NCI-H2227 (cell line): ENCODE measurements around the gene NR5A2.
"Not testable (repeated sequence)": the region's sequence is repeated elsewhere in the genome, so short reads cannot be mapped to it uniquely, and the experiment has no call there.

Source experiments
- DNase-seq: peaks from one replicate; lab custom pipeline; 2025; ENCODE audit not compliant: unreplicated experiment; lab: John Stamatoyannopoulos, UW

NR5A2 gene

DNA sequence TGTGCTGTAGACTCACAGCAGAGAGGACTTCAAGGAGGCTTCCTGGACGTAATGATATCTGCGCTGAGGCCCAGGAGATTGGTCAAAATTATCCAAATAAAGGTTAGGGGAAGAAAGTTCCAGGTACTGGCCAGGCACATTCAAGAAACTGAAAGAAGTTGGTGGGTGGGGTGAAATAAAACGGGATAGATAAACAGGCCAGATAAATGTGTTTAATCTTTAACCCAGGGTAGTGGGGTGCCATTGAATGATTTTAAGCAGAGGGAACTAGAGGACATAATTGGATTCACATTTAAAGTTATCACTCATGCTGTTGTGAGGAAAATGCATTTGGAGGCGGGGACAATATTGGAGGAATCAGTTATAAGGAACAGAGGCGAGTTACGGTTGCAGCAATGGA lies 134.7 kb downstream of the NR5A2 start:
- peak; percentile 40 for DNase-seq

- no peak for DNase-seq
Measured at GRCh38 chr1:200162877-200163276, 135.4 kb downstream of the NR5A2 start.

DNA sequence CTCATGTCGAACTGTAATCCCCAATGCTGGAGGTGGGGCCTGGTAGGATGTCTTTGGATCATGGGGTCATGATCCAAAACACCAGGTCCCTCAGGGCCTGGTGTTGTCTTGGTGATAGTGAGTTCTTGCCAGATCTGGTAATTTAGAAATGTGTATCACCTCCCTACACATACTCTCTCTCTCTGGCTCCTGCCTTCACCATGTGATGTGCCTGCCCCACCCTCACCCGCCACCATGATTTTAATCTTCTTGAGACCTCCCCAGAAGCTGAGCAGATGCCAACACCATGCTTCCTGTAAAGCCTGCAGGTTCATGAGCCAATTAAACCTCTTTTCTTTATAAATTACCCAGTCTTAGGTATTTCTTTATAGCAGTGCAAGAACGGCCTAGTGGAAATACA lies 136.4 kb downstream of the NR5A2 start:
- DNase-seq, result no peak

DNA sequence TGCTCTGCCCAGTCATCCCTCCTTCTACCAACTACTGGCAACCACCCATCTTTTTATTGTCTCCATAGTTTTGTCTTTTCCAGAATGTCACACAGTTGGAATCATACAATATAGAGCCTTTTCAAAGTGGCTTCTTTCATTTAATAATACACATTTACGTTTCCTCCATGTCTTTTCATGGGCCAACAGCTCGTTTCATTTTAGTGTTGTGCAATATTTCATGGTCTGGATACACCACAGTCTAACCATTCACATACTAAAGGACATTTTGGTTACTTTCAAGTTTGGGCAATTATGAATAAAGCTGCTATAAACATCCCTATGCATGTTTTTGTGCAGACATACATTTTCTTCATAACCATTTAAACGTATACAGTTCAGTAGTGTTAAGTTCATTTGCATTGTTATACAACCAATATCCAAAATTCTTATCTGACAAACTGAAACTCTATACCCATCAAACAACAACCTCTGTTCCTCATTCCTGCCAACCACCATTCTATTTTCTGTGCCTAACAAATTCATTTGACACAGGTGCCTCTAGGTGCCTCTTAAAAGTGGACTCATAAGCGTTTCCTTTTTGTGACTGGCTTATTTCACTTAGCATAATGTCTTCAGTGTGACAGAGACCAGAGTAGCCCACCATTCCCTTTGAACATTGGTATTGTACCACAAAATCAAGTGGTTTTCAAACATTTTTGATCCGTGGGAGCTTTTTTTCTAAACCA lies 138.1 kb downstream of the NR5A2 start:
- DNase-seq, result no peak

GRCh38 chr1:200166411-200166810 lies 138.9 kb downstream of the NR5A2 start:
- no peak for DNase-seq

- DNase-seq, result no peak
Measured at GRCh38 chr1:200168926-200169325, 141.4 kb downstream of the NR5A2 start.

- no peak for DNase-seq
Measured at GRCh38 chr1:200172311-200172710, 144.8 kb downstream of the NR5A2 start.

DNA sequence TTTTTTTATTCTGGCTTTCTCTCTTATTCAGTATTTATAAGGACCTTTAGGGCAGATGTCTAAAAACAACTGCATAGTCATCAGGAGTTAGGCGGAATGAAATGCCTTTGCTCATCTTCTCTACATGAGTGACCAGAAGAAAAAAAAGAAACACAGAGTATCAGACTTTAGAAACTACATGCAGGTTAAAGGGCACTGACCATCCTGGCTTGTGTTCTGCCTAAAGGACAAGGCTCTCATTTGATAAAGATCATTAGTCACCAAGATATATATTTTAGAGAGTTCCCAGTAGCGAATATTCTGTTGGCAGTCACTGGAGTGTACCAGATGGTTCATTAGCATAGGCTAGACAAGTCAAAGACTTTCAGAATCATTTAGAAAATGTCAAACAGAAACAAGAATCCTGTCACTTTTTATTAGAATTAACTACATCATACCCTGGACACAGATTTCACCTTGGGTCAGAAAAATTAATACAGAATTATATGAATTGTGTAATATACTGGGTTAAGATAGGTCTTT lies 145.6 kb downstream of the NR5A2 start:
- no peak for DNase-seq

DNA sequence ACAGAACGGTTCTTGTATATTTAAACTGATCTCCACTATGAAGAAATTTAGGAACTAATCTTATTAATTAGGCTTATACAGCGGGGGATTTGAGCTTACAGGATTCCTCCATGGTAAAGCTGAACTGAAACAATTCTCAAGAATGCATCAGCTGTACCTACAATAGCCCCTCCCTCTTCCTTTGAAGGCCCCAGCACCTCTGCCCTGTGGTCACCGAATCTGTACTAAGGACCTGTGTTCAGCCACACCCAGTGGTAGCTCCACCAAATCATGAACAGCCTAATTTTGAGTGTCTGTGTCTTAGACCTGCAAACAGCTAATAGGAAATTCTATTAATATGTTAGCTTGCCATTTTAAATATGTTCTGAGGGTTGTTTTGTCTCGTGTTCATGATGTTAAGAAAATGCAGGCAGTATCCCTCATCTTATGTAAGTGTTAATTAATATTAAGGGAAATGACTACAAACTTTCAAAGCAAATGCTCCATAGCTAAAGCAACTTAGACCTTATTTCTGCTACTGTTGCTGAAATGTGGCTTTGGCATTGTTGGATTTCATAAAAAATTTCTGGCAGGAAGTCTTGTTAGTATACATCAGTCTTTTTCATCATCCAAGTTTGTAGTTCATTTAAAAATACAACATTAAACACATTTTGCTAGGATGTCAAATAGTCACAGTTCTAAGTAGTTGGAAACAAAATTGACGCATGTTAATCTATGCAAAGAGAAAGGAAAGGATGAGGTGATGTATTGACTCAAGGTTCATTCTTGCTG lies 147.2 kb downstream of the NR5A2 start:
- DNase-seq, result no peak

GRCh38 chr1:200176181-200176580 lies 148.7 kb downstream of the NR5A2 start:
- no peak for DNase-seq

DNA sequence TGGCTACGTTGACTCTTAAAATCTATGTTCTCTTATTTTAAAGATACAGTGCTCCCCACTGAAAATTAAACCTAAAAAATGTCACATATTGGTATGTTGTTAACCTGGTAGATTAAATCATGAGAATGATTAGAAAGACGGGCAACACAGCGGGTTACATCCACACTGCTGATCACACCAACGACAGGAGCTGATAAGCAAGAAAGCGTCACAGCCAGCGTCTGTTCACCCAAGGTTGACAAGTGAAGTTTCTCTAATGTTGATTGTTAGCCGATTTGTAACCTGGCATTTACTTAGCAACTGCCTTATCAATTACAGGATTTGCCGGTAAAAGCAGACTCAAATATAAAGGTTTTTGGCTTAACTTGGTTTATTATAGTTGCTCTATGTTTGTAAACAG lies 149.3 kb downstream of the NR5A2 start:
- no peak for DNase-seq

- DNase-seq, result no peak
Measured at GRCh38 chr1:200178340-200178739, 150.8 kb downstream of the NR5A2 start.

DNA sequence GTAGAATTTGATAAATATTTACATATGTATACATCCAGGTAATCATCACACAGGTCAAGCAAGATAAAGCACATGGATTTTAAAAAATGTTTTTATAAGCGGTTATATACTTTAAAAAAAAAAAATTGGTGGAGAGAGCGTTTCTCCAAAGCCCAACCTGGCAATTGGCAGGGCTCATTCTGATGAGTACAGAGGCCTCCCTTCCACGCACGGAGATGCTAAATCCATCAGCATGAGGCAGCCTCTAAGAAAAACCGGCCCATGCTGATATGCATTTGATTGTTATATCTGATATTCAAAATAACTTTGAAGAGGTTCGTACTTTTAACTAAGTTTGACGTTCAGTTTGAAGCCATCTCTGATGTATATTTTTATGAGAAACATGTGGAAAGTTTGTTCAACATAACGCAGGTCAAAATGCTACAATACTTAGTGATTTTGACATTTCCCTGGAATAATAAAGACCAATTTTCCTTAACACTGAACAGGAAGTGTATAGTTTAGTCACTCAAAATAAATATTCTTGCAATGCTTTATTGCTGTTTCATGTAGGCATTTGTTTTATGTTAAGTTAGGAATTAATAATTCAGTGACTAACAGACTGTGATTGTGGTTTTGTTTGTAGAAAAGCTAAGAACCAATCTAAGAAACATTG lies 151.7 kb downstream of the NR5A2 start:
- no peak for DNase-seq

DNA sequence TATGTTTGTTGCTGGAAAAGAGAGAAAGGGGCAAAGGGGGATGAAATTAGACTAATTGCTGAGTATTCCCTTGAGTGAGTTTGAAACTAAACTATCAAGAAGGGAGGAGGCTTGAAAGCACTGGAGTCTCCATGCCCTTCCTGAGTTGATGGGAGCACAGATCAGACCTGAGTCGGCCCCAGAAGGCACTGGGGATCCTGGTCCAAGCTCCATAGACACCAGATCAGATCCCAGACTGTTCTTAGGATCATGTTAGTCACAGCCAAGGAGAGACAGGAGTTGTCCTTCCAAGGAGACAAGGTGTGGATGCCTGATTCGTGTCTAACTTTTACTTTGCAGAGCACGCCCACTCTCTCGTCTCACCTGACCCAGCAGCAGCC lies 152.3 kb downstream of the NR5A2 start:
- no peak for DNase-seq

GRCh38 chr1:200180821-200181220 lies 153.3 kb downstream of the NR5A2 start:
- DNase-seq, result no peak

DNA sequence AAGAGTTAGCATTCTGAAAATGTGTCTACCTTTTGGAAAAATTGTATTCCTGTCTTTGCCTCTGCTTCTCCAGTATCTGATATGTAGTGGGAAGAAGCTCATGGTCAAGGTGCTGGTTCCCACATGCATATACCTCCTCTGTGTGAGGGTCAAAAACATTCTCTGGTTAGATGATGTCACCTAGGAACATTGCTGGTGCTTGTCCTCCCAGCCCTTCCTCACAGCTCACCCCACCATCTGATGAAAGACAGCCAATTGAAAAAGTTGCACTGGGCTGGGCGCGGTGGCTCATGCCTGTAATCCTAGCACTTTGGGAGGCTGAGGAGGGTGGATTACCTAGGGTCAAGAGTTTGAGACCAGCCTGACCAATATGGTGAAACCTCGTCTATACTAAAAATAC lies 154.4 kb downstream of the NR5A2 start:
- no peak for DNase-seq

- no peak for DNase-seq
Measured at GRCh38 chr1:200182701-200183100, 155.2 kb downstream of the NR5A2 start.

DNA sequence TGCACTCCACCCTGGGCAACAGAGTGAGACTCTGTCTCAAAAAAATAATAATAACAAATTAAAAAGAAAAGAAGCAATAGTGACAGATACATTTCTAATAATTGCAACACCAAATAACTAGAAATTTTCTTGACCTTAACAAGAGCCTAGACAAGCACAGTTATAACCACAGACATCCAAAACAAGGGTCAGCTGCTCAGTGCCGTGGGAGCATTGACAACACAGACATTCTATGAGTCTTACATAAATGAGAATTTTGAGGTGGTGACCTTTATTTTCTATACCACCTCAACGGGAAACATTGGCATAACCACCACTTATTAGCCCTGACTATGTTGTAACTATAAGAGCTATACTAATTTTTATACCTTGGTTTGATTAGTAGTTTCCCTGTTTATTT lies 156.1 kb downstream of the NR5A2 start:
- no peak for DNase-seq

DNA sequence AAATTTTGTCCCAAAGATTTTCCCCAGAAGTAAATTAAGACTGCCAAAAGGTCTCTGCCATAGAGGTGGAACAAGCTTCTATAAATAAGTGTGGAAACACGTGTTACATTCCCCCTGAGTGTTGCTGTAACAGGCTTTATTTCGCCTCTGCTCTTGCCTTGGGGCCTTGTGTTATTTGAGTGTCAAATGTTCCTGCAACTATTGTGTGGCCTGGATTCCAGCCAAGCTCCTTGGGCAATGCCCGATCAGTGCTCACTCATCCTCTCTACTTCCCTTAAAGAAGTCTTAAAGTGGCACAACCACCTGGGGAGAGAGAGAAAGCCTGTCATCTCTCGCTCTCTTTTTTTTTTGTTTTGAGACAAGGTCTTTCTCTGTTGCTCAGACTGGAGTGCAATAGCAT lies 156.7 kb downstream of the NR5A2 start:
- DNase-seq, result peak; percentile 65

- not testable (repeated sequence) for DNase-seq
Measured at GRCh38 chr1:200185191-200185590, 157.7 kb downstream of the NR5A2 start.

GRCh38 chr1:200187332-200187731 lies 159.8 kb downstream of the NR5A2 start:
- DNase-seq, result not testable (repeated sequence)

DNA sequence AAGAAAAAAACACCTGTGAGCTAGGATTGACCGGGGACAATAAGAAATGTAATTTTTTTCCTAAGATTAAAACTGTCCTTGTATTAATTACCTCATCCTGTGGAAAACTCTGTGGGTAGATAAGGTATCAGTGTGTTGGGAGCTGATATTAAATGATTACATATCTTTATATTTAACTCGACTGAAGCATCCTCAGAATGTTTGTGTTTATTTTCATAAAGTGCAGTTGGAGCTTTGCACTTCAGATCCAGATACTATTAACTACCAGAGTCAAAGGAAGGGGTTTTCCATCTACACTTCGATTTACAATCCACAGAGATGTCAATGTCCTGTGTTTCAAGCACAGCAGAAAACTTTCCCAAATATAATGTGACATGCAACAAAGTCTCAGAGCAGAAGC lies 164.5 kb downstream of the NR5A2 start:
- no peak for DNase-seq
